Stimulated activated CD4-positive, alpha-beta T cell treated with anti-CD3 and anti-CD28 coated beads, Interleukin-2, amount 100 ng/mL, for 48 hours (primary cell): ENCODE data around the gene MYL9.
"Not testable (repeated sequence)": the region's sequence is repeated elsewhere in the genome, so short reads cannot be mapped to it uniquely, and the experiment has no call there.

Source experiments
- DNase-seq, 2 donors: peaks; one replicate each; pipeline ENCODE4 v3.0.0-alpha.2; 2020

The MYL9 gene

DNA sequence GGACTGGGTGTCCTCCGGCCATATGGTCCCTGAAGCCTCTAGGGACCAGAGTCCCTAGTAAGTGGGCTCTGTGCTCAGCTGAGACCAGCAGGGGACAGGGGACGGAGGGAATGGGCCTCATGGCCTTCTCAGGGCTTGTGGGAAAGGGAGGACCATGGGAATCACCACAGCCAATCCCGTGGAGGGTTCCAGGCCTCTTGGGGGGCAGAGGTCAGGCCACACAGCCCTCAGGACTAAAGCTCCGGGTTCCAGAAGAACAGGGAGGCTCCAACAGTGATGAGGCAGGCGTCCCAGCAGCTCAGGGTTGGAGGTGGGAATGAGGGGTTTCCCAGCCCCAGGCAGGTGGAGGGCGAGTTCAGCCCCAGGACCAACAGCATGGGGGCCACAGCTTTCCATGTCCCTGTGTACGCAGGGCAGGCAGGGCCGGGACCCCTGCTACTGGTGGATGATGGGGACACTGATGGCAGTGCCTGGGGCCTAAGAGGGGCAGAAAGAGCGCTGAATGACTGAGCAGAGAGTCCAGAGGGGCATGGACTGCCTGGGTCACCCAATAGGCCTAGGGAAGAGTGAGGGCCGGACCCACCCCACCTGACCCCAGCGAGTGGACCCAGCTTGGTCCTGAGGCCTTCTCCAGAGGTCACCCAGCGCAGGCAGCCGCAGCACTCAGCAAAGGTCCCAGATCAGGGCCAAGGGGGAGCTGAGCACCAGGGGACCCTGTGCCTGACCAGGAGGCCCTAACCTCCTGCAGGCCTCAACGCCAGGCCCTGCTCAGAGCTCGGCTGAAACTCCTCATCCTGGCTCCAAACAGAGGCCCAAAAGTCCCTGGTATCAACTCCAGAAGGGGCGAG, 8.8 kb downstream of the MYL9 start:
- DNase-seq, result no peak

DNA sequence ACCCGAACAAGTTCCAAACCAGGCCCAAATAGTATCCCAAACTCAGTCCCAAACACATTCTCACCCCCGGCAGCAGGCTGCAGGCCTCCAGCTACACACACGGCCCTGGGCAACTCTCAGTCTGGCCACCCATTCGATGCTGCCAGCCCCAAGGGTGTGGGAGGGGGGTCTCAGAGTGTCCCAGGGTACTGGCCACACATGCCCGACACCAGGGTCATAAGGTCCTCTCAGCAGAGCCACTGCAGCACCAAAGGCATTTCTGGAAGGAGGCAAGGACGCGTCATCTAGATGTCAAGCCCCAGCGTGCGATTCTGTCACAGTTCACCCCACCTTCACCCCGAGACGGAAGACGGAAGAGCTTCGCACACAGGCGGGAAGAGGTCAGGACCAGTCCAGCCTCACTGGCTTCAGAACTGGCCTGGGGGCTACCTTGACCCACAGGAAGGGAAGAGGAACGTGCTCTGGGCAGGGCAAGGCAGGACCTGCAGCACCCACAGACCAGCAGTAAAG, 9.5 kb downstream of the MYL9 start:
- DNase-seq, result no peak

DNA sequence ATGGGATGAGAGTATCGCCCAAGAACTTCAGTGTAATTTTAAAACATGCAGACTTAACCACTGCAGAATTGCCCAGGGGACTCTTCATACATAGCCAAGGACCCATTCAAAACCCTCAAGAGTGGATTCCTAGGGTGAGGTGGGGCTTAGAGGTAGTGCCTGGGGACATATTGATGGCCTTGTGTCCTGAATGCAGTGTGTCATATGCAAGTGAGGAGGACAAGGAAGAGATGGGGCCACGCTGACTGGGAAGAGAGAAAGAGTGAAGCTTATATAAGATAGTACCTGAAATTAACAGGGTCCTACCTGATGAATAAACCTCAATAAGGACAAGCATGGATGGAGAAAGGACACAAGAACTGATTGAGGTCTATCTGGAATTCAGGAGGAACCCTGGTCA, 13.9 kb downstream of the MYL9 start:
- DNase-seq, result no peak

DNA sequence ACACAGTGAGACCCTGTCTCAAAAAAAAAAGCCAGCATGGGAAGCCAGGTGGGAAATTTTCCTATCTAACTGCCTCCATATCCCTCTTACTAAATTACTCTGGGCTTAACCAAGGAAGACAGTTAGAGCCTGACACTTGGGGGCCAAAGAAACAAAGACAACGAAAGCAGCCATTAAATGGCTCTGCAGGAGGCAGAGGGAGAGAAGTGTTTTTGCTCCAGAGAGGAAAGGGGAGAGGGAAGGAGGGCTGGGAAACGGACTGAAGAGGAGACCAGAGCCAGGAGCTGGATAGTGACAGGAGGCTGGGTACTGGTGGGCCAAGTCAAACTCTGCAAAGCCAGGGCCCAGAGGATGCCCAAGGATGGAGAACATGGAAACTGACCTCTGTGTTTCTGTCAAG, 21.4 kb downstream of the MYL9 start:
- no peak for DNase-seq

GRCh38 chr20:36563374-36563773, 22.1 kb downstream of the MYL9 start:
- no peak for DNase-seq

DNA sequence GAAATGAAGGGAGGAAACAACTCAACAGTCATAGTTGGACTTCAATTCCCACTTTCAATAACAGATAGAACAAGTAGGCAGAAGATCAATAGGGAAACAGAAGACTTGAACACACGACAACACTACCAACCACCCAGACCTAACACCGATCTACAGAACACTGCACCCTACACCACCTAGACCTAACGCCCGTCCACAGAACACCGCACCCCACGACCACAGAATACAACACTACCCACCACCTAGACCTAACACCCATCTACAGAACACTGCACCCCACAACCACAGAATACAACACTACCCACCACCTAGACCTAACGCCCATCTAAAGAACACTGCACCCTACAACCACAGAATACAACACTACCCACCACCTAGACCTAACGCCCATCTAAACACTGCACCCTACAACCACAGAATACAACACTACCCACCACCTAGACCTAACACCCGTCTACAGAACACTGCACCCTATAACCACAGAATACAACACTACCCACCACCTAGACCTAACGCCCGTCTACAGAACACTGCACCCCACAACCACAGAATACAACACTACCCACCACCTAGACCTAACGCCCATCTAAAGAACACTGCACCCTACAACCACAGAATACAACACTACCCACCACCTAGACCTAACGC, 22.9 kb downstream of the MYL9 start:
- DNase-seq, result not testable (repeated sequence)

- DNase-seq, result not testable (repeated sequence)
These were observed 23.4 kb downstream of the MYL9 start for GRCh38 chr20:36564726-36565121.

- no peak for DNase-seq
These were observed 24.2 kb downstream of the MYL9 start for GRCh38 chr20:36565520-36565919.

DNA sequence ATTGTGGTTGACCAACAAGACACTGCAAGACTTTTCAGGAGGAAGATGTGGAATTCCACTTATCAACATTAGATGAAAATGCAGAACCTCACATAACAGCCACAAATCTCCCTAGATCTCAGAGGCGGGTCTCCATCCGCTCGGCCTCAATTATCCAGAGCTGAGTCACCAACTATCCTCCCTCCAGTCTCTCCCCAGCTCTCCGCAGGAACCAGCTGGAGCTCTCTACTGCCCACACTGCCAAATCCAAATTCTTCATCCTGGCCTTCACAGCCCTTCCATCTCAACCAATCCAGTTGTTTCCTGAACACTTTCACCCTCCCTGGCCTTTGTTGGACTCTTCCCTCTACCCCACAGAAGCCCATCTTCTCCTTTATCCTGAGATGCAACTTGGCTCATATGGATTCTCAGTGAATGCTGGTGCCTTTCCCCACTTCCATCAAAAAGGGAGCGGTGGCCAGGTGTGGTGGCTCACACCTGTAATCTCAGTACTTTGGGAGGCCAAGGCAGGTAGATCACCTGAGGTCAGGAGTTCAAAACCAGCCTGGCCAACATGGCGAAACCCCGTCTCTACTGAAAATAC, 28.6 kb downstream of the MYL9 start:
- DNase-seq, result no peak

GRCh38 chr20:36571564-36572504, 30.5 kb downstream of the MYL9 start:
- no peak for DNase-seq

- peak; percentile 58 to 64 for DNase-seq
These were observed 31.4 kb downstream of the MYL9 start for GRCh38 chr20:36572701-36573102.

GRCh38 chr20:36573103-36573797, 31.9 kb downstream of the MYL9 start, which contains the start of gene TGIF2:
Gene TGIF2, plus strand, starts transcription at chr20:36573597. Its CDS starts 5,178 bp downstream, at chr20:36578775.
- DNase-seq, result peak; percentile 71 to 82

- DNase-seq, result peak in 1 of 2 donors; percentile 21
These were observed 32.6 kb downstream of the MYL9 start for GRCh38 chr20:36573798-36574365.

GRCh38 chr20:36574366-36575135, 33.2 kb downstream of the MYL9 start:
- peak; percentile 31 to 37 for DNase-seq

DNA sequence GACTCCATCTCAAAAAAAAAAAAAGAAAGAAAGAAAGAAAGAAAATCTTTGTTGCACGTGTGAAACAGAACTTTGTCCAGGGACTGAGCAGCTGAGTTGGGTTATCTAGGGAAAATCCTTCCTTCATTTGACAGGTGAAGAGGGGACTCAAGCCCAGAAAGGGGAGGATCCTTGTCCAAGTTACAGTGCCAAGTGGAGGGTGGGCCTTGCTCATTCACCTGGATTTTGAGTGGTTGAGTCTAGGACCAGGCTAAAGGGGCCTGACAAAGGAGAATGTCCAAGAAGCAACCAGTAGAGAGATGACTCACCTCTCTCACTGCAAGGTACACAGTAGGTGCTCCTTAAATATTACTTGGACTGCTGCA, 34.7 kb downstream of the MYL9 start:
- no peak for DNase-seq

- no peak for DNase-seq
These were observed 37.2 kb downstream of the MYL9 start for GRCh38 chr20:36578356-36579041.

DNA sequence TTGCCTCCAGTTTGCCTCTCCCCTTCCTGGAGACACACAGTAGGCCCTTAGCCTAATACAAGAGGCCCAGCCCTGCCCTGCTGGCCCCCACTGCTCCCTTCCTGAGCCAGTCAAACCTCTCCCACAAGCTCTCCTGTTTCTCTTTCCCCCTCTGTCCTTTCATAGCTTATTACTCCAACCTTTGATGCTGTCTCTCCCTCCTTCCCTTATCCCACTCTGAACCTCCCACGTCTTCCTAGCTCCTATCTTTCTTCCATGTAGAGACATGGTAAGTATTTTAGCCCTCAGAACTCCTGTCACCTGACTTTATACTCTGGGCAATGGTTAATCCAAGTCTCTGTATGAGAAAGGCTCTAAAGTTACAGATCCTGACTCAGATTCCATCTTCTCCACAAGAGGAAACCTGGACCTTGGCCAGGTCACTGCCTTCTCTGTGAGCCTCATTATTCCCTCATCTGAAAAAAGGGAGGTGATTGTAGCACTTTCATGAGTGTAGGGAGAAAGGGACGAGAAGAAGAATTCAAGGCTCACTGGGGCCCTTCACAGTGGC, 38.8 kb downstream of the MYL9 start:
- DNase-seq, result no peak

GRCh38 chr20:36582322-36582721, 41.0 kb downstream of the MYL9 start:
- no peak for DNase-seq

DNA sequence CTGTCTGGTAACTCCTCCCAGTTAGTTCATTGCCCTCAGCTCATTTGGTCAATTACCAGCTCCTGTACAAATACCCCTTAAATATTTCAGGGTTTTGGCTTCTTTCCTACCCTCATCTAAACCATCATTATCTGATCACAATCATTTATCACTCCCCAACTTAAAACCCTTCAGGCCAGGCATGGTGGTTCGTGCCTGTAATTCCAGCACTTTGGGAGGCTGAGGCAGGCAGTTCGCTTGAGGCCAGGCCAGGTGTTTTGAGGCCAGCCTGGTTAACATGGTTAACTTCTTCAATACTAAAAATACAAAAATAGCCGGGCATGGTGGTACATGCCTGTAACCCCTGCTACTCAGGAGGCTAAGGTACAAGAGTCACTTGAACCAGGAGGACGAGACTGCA, 41.5 kb downstream of the MYL9 start:
- no peak for DNase-seq

DNA sequence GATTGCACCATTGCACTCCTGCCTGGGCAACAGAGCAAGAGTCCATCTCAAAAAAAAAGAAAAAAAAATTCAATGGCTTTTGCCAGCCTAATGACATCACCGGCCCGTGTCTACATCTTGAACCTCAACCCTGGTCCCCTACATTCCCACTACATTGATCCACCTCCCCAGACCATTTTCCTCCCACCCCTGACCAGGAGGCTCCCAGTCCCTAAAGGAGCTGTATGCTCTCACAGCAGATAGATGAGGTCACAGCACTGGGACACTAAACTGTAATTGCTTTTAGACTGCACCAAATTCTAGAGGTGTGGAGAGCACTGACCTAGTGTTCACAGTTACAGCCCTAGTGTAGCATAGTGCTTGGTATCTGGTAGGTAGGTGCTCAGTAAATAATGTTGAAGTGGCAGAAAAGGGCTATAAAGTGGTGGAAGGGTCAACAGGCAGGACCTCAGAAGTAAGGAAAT, 42.7 kb downstream of the MYL9 start:
- no peak for DNase-seq
